ENCODE results near the gene PCDH15. TPM values are rescaled to one million over a fixed set of nuclear protein-coding genes. Genes with fewer than 3 reads are reported as not detected.

Gene PCDH15
- total RNA-seq, 4 donors from 2014 or later, result 0.70 to 2.3 TPM; not detected in 2

DNA sequence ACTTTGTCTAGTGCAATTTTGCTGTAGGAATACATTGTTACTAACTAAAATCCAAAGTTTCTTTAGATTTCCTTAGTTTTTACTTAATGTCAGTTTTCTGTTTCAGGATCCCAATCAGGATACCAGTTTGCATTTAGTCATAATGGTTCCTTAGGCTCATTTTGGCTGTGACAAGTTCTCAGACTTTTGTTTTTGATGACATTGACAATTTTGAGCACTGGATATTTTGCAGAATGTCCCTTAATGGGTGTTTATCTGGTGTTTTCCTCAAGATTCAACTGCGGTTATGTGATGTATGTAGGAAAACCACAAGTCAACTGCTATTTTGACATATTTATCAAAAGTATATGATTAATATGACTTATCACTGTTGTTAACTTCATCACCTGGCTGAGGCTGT lies 482.6 kb downstream of the PCDH15 start:
- Histone ChIP-seq H3K4me1 (no peaks in the 10 kb centered on the region), H3K9me3 (no peaks in the 10 kb centered on the region), H3K4me3 (no peak overlapping the region), H3K27ac (no peak overlapping the region), H3K36me3 (no peaks in the 10 kb centered on the region), H3K27me3 (no peaks in the 10 kb centered on the region)
- no peak for DNase-seq
- TF ChIP-seq, protein P1, sequence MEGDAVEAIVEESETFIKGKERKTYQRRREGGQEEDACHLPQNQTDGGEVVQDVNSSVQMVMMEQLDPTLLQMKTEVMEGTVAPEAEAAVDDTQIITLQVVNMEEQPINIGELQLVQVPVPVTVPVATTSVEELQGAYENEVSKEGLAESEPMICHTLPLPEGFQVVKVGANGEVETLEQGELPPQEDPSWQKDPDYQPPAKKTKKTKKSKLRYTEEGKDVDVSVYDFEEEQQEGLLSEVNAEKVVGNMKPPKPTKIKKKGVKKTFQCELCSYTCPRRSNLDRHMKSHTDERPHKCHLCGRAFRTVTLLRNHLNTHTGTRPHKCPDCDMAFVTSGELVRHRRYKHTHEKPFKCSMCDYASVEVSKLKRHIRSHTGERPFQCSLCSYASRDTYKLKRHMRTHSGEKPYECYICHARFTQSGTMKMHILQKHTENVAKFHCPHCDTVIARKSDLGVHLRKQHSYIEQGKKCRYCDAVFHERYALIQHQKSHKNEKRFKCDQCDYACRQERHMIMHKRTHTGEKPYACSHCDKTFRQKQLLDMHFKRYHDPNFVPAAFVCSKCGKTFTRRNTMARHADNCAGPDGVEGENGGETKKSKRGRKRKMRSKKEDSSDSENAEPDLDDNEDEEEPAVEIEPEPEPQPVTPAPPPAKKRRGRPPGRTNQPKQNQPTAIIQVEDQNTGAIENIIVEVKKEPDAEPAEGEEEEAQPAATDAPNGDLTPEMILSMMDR (IDR thresholded peaks at IDR 0.05), result no peak
- TF ChIP-seq POLR2A (IDR thresholded peaks at IDR 0.05), result no peak
- intact Hi-C loops (cut with DNase I; ENCODE audit: low total_unique reads), result no loop called here

DNA sequence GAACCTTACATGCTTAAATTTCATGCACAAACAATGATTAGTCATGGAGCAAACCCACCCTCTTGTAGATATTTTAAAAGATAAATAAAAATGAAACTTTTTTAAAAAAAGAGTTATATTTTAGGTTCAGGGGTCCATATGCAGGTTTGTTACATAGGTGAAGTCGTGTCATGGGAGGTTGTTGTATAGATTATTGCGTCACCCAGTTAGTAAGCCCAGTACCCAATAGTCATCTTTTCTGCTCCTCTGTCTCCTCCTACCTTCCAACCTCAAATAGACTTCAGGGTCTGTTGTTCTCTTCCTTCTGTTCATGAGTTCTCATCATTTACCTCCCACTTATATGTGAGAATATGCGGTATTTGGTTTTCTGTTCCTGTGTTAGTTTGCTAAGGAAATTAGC lies 486.6 kb downstream of the PCDH15 start:
- H3K4me1 ChIP-seq, result no peaks in the 10 kb centered on the region
- no peaks in the 10 kb centered on the region for H3K27me3 ChIP-seq
- no peaks in the 10 kb centered on the region for H3K36me3 ChIP-seq
- intact Hi-C loops (cut with DNase I; ENCODE audit: low total_unique reads), result no loop called here
- no peak for DNase-seq
- H3K9me3 ChIP-seq, result no peaks in the 10 kb centered on the region
- TF ChIP-seq POLR2A (IDR thresholded peaks at IDR 0.05), result no peak
- TF ChIP-seq, protein P1 (IDR thresholded peaks at IDR 0.05), result no peak
- H3K4me3 ChIP-seq, result no peak overlapping the region
- no peak overlapping the region for H3K27ac ChIP-seq

DNA sequence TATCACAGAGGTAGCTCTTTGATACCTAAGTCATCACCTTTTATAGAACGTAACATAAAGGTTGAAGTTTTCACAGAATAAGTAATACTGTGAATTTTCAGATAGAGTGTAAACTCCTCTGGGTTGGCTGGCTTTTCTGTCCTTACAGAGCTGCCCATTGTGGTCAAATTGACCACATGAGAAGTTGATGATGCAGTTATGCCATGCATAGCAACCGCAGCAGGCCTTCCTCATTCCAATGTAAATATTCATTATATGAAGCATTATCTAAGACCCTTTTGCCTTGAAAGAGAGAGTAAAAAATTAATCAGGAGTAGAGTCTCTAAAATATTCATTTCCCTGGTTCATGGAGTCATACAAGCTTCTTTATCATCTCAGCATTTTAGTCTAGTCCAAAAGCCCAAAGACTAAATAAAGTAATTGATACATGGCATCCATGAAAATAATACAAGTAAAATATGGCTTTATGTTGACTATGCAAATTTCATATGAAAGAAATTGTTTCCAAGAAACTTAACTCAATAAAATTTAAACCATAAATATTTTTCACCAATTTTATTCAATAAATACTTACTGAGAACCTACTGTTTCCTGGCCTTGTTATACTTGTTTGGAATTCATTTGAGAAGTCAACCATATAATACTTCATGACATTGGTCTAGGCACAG lies 516.4 kb downstream of the PCDH15 start:
- intact Hi-C loops (cut with DNase I; ENCODE audit: low total_unique reads), result no loop called here
- Histone ChIP-seq H3K4me1 (no peaks in the 10 kb centered on the region), H3K4me3 (no peak overlapping the region), H3K27me3 (no peaks in the 10 kb centered on the region), H3K27ac (no peak overlapping the region), H3K36me3 (no peaks in the 10 kb centered on the region), H3K9me3 (no peaks in the 10 kb centered on the region)
- no peak for DNase-seq
- TF ChIP-seq POLR2A (IDR thresholded peaks at IDR 0.05), result no peak
- TF ChIP-seq, protein P1 (IDR thresholded peaks at IDR 0.05), result no peak

DNA sequence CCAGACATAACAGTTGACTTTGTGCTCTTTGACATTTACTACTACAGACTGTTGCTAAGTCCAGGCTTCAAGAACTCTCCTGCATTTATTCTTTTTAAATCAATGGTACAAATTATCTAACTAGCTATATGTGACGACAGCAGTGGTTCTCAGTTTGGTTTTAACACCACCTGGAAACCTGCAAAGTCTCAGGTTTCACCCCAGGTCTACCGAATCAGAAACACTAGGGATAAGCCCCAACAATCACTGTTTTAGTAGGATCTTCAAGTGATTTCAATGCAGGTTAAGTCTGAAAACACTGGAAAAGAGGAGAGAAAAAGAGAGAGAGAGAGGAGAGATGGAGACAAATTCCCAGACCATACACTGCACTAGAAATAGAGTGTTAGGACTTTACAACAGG lies 519.0 kb downstream of the PCDH15 start:
- intact Hi-C loops (cut with DNase I; ENCODE audit: low total_unique reads), result no loop called here
- TF ChIP-seq, protein P1 (IDR thresholded peaks at IDR 0.05), result no peak
- no peak for TF ChIP-seq POLR2A (IDR thresholded peaks at IDR 0.05)
- Histone ChIP-seq H3K9me3 (no peaks in the 10 kb centered on the region), H3K4me1 (no peaks in the 10 kb centered on the region), H3K27ac (no peak overlapping the region), H3K4me3 (no peak overlapping the region), H3K36me3 (no peaks in the 10 kb centered on the region), H3K27me3 (no peaks in the 10 kb centered on the region)
- DNase-seq, result no peak

DNA sequence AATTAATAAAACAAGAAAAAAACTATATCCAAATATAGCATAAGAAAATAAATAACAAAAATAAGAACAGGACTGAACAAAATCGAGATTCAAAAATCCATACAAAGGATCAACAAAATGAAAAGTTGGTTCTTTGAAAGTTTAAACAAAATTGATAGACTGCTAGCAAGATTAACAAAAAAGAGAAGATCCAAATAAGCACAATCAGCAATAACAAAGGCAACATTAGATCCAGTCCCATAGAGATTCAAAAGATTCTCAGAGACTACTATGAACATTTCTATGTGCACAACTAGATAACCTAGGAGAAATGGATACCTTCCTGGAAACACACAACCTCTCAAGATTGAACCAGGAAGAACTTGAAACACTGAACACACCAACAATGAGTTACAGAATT lies 534.6 kb downstream of the PCDH15 start:
- no peak overlapping the region for H3K27ac ChIP-seq
- no peaks in the 10 kb centered on the region for H3K27me3 ChIP-seq
- no peak overlapping the region for H3K4me3 ChIP-seq
- peaks cover 0 to 4% of the 10 kb centered on the region in 2 donors for H3K9me3 ChIP-seq
- no peak for TF ChIP-seq POLR2A (IDR thresholded peaks at IDR 0.05)
- TF ChIP-seq, protein P1 (IDR thresholded peaks at IDR 0.05), result no peak
- H3K36me3 ChIP-seq, result no peaks in the 10 kb centered on the region
- H3K4me1 ChIP-seq, result no peaks in the 10 kb centered on the region
- DNase-seq, result no peak
- intact Hi-C loops (cut with DNase I; ENCODE audit: low total_unique reads), result no loop called here
